OCI-LY1 (cell line): ENCODE measurements around the gene DHFR.

Experiments used
- H2AFZ ChIP-seq: fragments of 200-600 bp; sonication (generic), shearing (Covaris generic); 2 replicates; pipeline ENCODE4 v1.6.0; 2014; ENCODE audit warnings: antibody characterized with exemption, mild to moderate bottlenecking, low read length
- H3F3A ChIP-seq: fragments of 200-600 bp; sonication (generic), shearing (Covaris generic); 2 replicates; pipeline ENCODE4 v1.6.0; 2014; ENCODE audit warnings: mild to moderate bottlenecking, antibody characterized with exemption, low read length, moderate library complexity; ENCODE audit not compliant: insufficient read depth
- H3K27ac ChIP-seq: fragments of 200-600 bp; sonication (generic); 2 replicates; pipeline ENCODE4 v1.5.1; 2014; ENCODE audit warnings: low read length, mixed run types, mild to moderate bottlenecking, low read depth; ENCODE audit not compliant: poor library complexity, severe bottlenecking
- H3K27me3 ChIP-seq: fragments of 200-600 bp; sonication (generic); 2 replicates; pipeline ENCODE4 v1.6.0; 2014; ENCODE audit warnings: antibody characterized with exemption, mild to moderate bottlenecking, low read length, moderate library complexity; ENCODE audit not compliant: insufficient read depth
- H3K36me3 ChIP-seq: fragments of 200-600 bp; sonication (generic); 2 replicates; pipeline ENCODE4 v1.6.1; 2014; ENCODE audit warnings: mild to moderate bottlenecking, antibody characterized with exemption, low read length, moderate library complexity, mixed read lengths; ENCODE audit not compliant: insufficient read depth
- H3K4me1 ChIP-seq: fragments of 200-600 bp; sonication (generic); 2 replicates; pipeline ENCODE4 v1.5.1; 2014; ENCODE audit warnings: mild to moderate bottlenecking, low read length, moderate library complexity; ENCODE audit not compliant: insufficient read depth, severe bottlenecking
- H3K4me2 ChIP-seq: fragments of 200-600 bp; sonication (generic), shearing (Covaris generic); 2 replicates; pipeline ENCODE4 v1.6.1; 2014; ENCODE audit warnings: low read length
- H3K4me3 ChIP-seq: fragments of 200-600 bp; sonication (generic); 2 replicates; pipeline ENCODE4 v1.5.1; 2014; ENCODE audit warnings: low read length, low read depth, mild to moderate bottlenecking, mixed read lengths; ENCODE audit not compliant: poor library complexity, severe bottlenecking
- H3K79me2 ChIP-seq: fragments of 200-600 bp; shearing (Covaris generic); 2 replicates; pipeline ENCODE4 v1.6.1; 2016; ENCODE audit warnings: mixed run types, low read length, mixed read lengths; ENCODE audit not compliant: insufficient read depth
- H3K9ac ChIP-seq: fragments of 200-600 bp; sonication (generic), shearing (Covaris generic); 2 replicates; pipeline ENCODE4 v1.6.1; 2014; ENCODE audit warnings: mild to moderate bottlenecking, low read length, mixed read lengths
- H3K9me2 ChIP-seq: fragments of 200-600 bp; sonication (generic), shearing (Covaris generic); 2 replicates; pipeline ENCODE4 v1.6.1; 2014; ENCODE audit warnings: low read depth, mild to moderate bottlenecking, low read length, mixed read lengths
- H3K9me3 ChIP-seq: fragments of 200-600 bp; shearing (Covaris generic); 2 replicates; pipeline ENCODE4 v1.6.1; 2014; ENCODE audit warnings: low read length, mixed read lengths
- H4K20me1 ChIP-seq: fragments of 200-600 bp; sonication (generic), shearing (Covaris generic); 2 replicates; pipeline ENCODE4 v1.6.0; 2016; ENCODE audit warnings: mild to moderate bottlenecking, low read length; ENCODE audit not compliant: insufficient read depth
- EZH2 ChIP-seq: fragments of 200-600 bp; sonication (generic), shearing (Covaris generic); IDR thresholded peaks from 2 replicates; pipeline ENCODE4 v1.8.0; 2017; ENCODE audit warnings: borderline replicate concordance, mixed run types, mild to moderate bottlenecking, antibody characterized with exemption, low read length, moderate library complexity, mixed read lengths
- TF ChIP-seq, protein P1 (sequence below): fragments of 200-600 bp; sonication (generic), shearing (Covaris generic); IDR thresholded peaks from 2 replicates; pipeline ENCODE4 v1.5.1; 2017; ENCODE audit warnings: mild to moderate bottlenecking, antibody characterized with exemption, low read length, moderate library complexity, mixed read lengths

DHFR gene

GRCh38 chr5:80654054-80654390, 761 bp downstream of the DHFR start:
- no peaks in the 10 kb centered on the region for H3K9me2 ChIP-seq
- peaks cover 23% of the 10 kb centered on the region for H3K79me2 ChIP-seq
- peak overlapping the region; percentile 93 for H3K4me3 ChIP-seq
- H3K27ac ChIP-seq, result peak overlapping the region; percentile 49
- H3K4me2 ChIP-seq, result peak overlapping the region; percentile 86
- H3F3A ChIP-seq, result no peaks in the 10 kb centered on the region
- H4K20me1 ChIP-seq, result no peaks in the 10 kb centered on the region
- H3K36me3 ChIP-seq, result peaks cover 21% of the 10 kb centered on the region
- no peaks in the 10 kb centered on the region for H3K9me3 ChIP-seq
- H3K4me1 ChIP-seq, result peaks cover 29% of the 10 kb centered on the region
- H3K9ac ChIP-seq, result peak overlapping the region; percentile 96
- no peak for TF ChIP-seq EZH2
- TF ChIP-seq, protein P1, sequence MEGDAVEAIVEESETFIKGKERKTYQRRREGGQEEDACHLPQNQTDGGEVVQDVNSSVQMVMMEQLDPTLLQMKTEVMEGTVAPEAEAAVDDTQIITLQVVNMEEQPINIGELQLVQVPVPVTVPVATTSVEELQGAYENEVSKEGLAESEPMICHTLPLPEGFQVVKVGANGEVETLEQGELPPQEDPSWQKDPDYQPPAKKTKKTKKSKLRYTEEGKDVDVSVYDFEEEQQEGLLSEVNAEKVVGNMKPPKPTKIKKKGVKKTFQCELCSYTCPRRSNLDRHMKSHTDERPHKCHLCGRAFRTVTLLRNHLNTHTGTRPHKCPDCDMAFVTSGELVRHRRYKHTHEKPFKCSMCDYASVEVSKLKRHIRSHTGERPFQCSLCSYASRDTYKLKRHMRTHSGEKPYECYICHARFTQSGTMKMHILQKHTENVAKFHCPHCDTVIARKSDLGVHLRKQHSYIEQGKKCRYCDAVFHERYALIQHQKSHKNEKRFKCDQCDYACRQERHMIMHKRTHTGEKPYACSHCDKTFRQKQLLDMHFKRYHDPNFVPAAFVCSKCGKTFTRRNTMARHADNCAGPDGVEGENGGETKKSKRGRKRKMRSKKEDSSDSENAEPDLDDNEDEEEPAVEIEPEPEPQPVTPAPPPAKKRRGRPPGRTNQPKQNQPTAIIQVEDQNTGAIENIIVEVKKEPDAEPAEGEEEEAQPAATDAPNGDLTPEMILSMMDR, result no peak
- H2AFZ ChIP-seq, result no peak overlapping the region
- H3K27me3 ChIP-seq, result no peaks in the 10 kb centered on the region

- H2AFZ ChIP-seq, result no peak overlapping the region
- H3K27me3 ChIP-seq, result no peaks in the 10 kb centered on the region
- H3K4me3 ChIP-seq, result peak overlapping the region; percentile 93
- no peaks in the 10 kb centered on the region for H3K9me2 ChIP-seq
- no peaks in the 10 kb centered on the region for H3F3A ChIP-seq
- H3K79me2 ChIP-seq, result peaks cover 23% of the 10 kb centered on the region
- H3K4me2 ChIP-seq, result peak overlapping the region; percentile 86
- peak overlapping the region; percentile 96 for H3K9ac ChIP-seq
- H3K4me1 ChIP-seq, result peaks cover 29% of the 10 kb centered on the region
- peak overlapping the region; percentile 49 for H3K27ac ChIP-seq
- no peaks in the 10 kb centered on the region for H4K20me1 ChIP-seq
- peaks cover 16% of the 10 kb centered on the region for H3K36me3 ChIP-seq
- H3K9me3 ChIP-seq, result no peaks in the 10 kb centered on the region
- no peak for TF ChIP-seq EZH2
- TF ChIP-seq, protein P1, result no peak
Observed at GRCh38 chr5:80653502-80653901, 1.3 kb downstream of the DHFR start.

DNA sequence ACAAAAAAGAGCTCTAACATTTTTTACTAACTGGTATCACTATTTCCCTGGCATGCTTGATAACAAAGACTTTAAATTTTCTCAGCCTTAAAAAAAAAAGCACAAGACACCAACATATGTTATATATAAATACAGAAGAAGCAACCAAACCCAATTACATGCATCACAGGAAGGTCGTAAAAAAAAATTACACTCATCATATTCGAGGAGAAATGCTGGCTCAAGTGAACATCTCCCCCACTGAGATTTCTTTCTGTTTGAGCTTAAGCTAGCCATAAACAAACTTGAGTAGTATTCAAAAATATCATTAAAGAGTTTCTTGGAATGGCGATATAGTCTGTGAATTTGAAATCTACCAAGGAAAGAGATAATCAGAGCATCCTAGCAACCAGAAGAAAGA, 7.9 kb downstream of the DHFR start:
- Histone ChIP-seq H3K27ac (no peak overlapping the region), H3K4me2 (no peak overlapping the region), H3K9ac (no peak overlapping the region), H3F3A (no peaks in the 10 kb centered on the region), H3K79me2 (no peaks in the 10 kb centered on the region), H3K4me3 (no peak overlapping the region), H2AFZ (no peak overlapping the region), H3K9me3 (no peaks in the 10 kb centered on the region), H3K4me1 (no peaks in the 10 kb centered on the region), H3K9me2 (no peaks in the 10 kb centered on the region), H3K36me3 (no peaks in the 10 kb centered on the region; the same call in none of the 2 replicates), H3K27me3 (no peaks in the 10 kb centered on the region), H4K20me1 (no peaks in the 10 kb centered on the region)
- TF ChIP-seq, protein P1, result no peak
- no peak for TF ChIP-seq EZH2
